Amygdala (tissue), 56 donors: ENCODE measurements around the gene HOXC4.

Experiments used
- DNase-seq, 56 donors: peaks; one replicate each; lab custom pipeline; 2025; lab: John Stamatoyannopoulos, UW

The HOXC4 gene

GRCh38 chr12:54053751-54054741 lies at the start of gene HOXC4:
Gene HOXC4 (plus strand): TSS chr12:54053835. CDS start chr12:54053923, 88 bp downstream.
- peak in 4 of 56 donors; percentile 0 to 17 (median 7) for DNase-seq

DNA sequence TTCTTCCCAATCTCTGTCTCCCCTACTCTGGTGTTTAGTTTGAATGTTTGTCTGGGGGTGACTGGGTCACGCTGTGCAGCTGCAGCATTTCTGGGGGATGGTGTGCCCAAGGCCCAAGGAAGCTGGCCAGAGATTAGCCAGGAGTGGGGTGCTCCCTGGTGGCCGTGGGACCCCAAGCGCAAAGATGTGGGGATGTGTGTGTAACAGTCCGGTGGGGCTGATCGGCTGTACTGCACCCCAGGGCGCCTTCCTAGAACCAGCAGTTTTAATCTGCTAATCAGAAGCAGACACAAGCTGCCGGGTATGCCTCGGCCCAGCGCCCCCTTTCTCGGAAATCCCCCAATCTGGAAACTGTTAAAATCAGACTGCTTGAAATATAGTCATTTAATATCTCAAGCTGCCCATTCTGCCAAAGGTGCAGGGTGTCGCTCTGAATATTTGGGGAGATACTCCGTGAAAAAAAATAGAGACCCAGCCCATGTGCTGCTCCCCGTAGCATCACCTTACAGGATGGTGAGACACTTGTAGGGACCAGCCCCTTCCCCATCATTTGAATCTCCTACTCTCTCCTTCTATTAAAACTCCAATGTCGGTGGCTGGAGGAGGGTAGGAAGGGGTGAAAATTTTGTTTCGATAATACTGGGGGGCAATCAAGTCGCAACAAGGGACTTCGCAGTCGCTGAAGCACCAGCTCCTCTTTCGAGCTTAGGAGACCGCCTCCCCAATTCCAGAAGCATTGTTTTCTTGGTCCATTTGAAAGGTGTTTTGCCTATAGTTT lies 49.4 kb upstream of the HOXC4 start:
- DNase-seq = no peak

DNA sequence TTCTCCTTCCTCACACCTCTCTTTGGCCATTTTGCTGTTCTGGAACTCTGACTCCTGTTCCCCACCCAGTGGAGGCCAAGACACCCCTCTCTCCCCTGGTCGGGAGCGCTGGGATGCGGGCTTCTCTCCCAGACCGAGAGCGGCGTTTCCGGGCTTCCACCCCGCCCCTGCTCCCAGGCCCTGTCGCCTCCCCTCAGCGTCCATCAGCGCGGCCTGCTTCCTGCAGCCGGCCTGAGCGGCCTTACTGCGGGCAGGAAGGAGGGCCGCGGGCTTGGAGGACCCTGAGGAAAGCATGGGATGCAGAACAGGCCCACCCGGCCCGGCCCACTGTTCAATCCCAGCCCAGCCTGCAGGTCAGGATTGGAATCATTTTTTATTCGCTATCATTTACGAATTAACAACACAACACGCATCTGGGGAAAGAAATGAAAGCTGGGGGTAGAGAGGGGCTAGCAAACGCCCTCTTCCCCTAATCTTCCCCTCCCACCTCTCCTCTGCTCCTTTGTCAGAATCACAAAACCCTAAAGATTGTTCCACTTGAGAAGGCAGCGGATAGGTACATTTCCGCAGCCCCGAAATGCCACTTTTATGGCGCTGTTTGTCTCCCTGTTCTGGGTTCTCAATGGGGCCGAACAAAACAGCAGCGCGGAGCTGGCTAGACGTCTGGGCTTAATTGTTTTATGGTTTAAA lies 48.6 kb upstream of the HOXC4 start:
- DNase-seq = no peak

GRCh38 chr12:54005531-54005852 lies 48.1 kb upstream of the HOXC4 start:
- no peak for DNase-seq

GRCh38 chr12:54005853-54006558 lies 47.6 kb upstream of the HOXC4 start:
- DNase-seq = peak in 55 of 56 donors; percentile 2 to 84 (median 49)

DNA sequence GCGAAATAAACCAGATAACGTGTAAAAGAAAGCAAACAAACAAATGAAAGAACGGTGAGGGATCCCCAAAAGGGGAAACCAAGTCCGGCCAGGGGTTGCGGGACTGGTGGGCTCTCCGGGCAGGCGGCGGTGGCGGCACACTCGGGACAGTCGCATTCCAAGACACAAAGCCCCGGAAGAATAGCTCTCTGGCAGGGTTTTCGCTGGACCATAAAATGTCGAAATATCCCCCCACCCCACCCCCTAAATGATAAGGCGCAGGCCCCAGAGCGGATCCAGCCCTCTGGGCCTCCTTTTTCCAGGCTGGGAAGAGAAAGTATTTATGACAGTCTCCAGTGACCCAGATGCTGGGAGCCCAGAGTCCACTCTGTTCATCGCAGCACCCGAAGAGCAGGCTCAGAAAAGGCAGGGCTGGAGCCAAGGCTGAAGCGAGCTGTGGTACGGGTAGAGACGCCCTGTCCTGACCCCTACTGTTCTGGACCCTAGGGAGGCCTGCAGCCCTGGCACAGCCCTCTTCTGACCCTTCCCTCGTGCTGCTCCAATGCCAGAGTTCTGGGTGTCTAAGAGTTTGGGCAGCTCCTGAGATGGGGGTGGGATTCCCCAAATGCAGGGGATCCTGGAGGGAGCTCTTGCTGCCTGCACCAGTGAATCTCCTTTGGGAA lies 46.9 kb upstream of the HOXC4 start:
- DNase-seq = no peak

DNA sequence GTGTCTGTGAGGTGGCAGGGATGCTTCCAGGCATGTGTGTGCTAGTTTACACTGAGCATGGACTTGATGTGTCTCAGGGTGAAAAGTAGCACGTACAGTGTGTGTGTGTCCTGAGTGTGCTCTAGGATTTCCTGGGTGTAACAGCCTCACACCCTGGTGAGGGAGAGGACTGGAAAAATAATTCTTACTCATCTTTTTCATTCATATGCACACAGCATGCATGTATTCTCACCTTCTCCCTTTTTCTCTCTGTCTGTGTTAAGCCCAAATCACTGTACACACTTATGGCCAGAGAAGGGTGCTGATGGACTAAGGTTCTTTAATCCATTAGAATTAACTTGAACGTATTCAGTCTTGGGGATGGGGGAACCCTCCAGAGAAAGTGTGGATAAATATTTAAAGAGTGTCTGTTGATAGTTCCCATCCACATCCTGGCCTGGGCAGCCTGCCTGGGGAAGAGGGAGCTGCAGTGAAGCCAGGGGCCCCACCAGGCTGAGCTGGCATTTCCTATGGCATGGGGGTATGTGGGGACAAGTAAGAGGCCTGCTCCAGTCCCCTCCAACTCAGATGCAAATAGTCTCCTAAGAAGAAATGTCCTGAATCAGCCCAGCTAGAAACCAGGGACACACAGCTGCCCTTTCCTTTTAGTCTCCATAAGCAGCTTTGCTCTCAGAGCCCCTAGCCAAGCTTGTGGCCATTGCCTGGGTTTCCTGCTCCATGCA lies 45.9 kb upstream of the HOXC4 start:
- DNase-seq = no peak

GRCh38 chr12:54008260-54008552 lies 45.4 kb upstream of the HOXC4 start:
- no peak for DNase-seq

DNA sequence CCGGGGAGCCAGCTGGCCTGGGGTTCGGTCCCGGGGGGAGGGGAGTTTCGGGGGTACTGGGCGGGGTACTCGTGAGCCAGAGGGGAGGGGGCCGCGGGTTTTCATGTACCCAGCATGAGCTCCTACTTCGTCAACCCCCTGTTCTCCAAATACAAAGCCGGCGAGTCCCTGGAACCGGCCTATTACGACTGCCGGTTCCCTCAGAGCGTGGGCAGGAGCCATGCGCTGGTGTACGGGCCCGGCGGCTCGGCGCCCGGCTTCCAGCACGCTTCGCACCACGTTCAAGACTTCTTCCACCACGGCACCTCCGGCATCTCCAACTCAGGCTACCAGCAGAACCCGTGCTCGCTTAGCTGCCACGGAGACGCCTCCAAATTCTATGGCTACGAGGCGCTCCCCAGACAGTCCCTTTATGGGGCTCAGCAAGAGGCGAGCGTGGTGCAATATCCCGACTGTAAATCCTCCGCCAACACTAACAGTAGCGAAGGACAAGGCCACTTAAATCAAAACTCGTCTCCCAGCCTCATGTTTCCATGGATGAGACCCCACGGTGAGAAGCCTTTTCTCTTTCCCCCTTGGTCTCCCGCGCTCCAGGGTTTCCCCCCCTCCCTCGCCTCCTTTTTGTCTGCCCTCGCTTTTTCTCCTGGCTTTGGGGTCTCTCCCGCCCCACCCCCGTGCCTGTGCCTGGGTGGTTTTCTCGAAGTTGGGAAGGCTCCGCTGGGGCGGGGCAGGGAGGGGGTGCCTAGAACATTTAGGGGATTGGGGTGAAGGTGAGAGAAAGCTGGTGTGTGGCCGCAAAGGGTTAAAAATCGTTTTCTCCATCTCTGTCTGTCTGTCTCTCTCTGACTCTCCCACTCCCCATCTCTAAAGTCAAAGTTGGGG lies 44.2 kb upstream of the HOXC4 start:
- no peak for DNase-seq

- no peak for DNase-seq
Observed at GRCh38 chr12:54010053-54010971, 43.3 kb upstream of the HOXC4 start.

GRCh38 chr12:54010972-54011664 lies 42.5 kb upstream of the HOXC4 start:
- DNase-seq = no peak

DNA sequence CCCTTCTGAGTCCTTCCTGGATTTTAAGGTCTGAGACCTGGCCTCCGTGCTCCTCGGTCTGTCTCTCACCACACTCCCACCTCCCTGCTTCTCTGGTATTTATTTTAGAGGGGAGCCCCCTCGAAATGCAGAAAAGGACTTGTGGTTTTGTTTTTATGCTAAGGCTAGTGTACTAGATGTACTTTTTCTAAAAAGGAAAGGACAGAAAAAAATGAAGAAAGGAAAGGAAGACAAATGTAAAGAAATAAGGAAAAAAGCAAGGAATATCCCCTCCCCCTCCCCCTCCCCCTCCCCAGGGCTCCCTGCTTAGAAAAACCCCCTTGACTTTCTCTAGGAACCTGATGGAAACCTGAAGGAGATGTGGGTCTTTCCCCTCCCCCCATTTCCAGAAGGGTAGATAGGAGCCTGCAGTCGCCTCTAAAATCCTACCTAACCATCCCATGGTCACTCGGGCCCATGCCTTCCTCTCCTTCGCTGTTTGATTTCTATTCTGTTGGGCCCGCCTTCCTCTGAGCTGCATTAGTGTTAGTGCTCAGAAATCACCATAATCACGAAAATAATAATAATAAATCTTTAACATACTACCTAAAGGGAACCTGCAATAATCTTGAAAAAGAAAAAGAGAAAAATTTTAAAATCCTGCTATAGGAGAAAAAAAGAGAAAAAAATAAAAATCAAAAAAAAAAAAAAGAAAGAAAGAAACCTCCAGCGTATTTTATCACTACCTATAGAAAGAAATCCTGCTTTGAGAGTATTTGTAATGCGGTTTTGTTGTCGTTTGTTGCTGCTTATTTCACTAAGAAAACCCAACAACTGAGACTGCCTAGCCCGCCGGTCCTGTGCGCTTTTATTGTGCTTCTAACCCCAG lies 41.7 kb upstream of the HOXC4 start:
- no peak for DNase-seq

- DNase-seq = no peak
Observed at GRCh38 chr12:54012631-54013409, 40.8 kb upstream of the HOXC4 start.

DNA sequence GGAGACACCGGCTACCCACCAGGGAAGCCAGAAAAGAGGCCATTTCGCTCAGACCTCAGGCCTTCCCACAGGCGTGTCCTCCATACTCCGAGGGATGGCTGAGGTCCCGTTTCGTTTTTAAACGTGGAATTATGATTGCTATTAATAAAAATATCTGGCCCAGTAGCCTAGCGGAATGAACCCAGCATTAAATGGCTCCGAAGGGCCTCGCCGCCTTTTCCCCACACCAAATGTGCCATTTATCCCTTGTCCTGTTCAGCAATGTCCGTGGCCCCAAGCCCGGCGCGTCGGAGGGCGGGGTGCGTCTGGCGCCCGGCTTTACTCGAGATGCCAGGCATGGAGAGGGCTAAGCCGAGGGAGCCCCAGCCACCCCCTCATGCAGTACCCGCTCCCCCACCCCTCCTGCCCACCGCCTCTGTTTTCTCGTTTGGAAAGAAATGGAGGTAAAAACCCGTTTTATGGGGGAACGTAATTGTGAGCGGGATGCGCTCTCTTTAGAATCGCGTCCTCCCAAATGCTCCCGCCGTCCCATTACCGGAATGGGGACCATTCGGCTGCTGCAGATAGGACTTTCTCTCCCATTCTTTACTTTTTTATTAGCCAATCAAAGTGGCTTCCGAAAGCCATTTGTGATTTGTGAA lies 39.1 kb upstream of the HOXC4 start:
- DNase-seq = no peak
